ENCODE data around the gene NOS2.

DNA sequence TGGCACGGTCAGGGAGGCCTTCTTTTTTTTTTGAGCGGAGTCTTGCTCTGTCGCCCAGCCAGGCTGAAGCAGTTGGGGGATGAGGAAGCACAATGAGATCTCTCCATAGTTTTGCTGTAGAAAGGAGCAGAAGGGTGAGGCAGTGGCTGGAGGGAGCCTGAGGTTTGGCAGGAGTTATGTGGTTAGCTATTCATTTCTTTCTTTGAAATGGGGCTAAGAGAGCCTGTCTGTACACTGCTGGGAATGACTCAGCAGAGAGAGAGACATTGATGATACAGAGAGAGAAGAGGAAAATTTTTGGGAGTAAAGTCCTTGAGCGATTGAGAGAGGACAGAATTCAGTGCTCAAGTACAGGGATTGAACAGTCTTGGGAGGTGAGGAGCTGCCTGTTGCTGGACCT lies 22.1 kb downstream of the NOS2 start:
- TF ChIP-seq, protein P1, sequence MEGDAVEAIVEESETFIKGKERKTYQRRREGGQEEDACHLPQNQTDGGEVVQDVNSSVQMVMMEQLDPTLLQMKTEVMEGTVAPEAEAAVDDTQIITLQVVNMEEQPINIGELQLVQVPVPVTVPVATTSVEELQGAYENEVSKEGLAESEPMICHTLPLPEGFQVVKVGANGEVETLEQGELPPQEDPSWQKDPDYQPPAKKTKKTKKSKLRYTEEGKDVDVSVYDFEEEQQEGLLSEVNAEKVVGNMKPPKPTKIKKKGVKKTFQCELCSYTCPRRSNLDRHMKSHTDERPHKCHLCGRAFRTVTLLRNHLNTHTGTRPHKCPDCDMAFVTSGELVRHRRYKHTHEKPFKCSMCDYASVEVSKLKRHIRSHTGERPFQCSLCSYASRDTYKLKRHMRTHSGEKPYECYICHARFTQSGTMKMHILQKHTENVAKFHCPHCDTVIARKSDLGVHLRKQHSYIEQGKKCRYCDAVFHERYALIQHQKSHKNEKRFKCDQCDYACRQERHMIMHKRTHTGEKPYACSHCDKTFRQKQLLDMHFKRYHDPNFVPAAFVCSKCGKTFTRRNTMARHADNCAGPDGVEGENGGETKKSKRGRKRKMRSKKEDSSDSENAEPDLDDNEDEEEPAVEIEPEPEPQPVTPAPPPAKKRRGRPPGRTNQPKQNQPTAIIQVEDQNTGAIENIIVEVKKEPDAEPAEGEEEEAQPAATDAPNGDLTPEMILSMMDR (IDR thresholded peaks at IDR 0.05; ENCODE audit: poor library complexity), result no peak
- no peak for TF ChIP-seq EZH2 (IDR thresholded peaks at IDR 0.05; ENCODE audit: borderline replicate concordance)
- no peak for TF ChIP-seq EZH2phosphoT487 (IDR thresholded peaks at IDR 0.05; ENCODE audit: low read depth, severe bottlenecking, unreplicated experiment)

All from hepatocyte (in vitro differentiated cells).